Measurements from ENCODE around the gene IGSF21.

The IGSF21 gene

GRCh38 chr1:18329469-18330253, 222.1 kb downstream of the IGSF21 start:
- DNase-seq (ENCODE audit: low spot score), result no peak

DNA sequence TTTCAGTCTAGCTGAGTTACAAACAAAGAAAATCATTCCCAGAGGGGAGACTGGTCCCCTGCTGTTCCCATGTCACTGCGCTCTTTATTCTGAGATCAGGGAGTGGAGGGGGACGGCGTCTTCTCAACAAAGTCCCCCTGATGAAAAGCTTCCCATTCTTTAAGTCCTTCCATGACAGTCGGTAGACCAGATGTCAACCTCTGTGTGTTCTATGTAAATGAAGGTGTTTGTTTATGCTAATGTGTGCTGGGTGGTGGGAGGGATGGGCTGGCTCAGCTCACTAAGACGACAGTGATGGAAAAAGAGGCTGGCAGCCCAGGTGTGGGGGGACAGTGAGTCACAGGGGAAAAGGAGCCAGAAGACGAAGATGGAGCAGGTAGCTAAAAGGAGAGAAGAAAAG, 225.0 kb downstream of the IGSF21 start:
- DNase-seq (ENCODE audit: low spot score), result no peak

DNA sequence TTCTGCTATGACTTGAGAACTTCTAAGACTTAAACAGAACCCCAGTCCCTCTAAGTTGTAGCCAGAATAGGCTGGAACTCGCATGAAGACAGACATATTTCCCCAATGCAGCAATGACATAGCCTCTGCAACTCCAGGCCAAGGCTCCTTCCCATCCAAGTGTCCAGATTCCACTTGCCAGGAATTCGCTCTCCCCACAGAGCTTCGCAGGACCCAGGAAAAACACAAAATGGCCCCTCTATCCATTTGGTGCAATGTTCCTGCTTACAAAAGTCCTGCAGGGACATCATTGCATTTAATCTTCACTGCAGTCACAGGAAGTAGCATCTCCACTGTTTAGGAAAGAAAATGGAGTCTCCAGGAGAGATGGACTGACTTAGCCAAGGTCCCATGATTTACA, 225.6 kb downstream of the IGSF21 start:
- DNase-seq (ENCODE audit: low spot score), result no peak

GRCh38 chr1:18336801-18337200, 229.2 kb downstream of the IGSF21 start:
- no peak for DNase-seq (ENCODE audit: low spot score)

- no peak for DNase-seq (ENCODE audit: low spot score)
These were observed 230.2 kb downstream of the IGSF21 start for GRCh38 chr1:18337757-18338156.

GRCh38 chr1:18339161-18339560, 231.6 kb downstream of the IGSF21 start:
- peak; percentile 28 for DNase-seq (ENCODE audit: low spot score)

DNA sequence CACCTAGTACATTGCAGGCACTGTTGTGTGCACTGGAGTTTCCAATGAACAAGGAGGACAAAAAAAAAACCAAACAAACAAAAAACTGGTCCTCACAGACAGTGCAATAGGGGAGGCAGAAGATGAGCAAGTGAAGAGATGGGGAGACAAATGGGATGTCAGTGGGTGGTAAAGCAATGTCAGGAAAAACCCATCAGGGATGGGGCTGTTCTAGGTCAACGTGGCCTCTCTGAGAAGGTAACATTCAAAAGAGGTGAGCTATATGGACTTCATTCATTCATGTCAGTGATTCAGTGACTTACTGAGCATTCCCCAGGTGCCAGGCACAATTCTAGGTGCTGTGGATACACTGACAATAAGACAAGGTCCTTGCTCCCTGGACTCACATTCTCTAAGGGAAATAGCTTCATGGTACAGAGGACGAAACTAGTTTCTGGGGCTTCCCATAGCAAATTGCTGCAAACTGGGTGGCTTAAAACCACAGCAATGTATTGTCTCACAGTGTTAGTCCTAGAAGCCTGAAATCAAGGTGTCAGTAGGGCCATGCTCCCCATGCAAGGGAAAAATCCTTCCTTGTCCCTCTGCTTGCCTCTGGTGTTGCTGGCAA, 232.7 kb downstream of the IGSF21 start:
- DNase-seq (ENCODE audit: low spot score), result no peak

DNA sequence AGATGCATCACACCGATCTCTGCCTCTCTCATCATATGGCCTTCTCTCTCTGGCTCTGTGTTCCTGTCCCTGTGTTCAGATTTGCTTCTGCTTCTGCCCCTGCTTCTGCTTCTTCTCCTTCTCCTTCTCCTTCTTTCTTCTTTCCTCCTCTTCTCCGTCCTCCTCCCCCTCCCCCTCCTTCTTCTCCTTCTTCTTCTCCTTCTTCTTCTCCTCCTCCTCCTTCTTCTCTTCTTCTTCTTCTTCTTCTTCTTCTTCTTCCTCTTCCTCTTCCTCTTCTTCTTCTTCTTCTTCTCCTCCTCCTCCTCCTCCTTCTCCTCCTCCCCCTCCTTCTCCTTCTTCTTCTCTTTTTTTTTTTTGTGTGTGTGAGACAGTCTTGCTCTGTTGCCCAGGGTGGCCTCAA, 233.2 kb downstream of the IGSF21 start:
- DNase-seq (ENCODE audit: low spot score), result no peak

GRCh38 chr1:18341291-18342069, 233.9 kb downstream of the IGSF21 start:
- no peak for DNase-seq (ENCODE audit: low spot score)

DNA sequence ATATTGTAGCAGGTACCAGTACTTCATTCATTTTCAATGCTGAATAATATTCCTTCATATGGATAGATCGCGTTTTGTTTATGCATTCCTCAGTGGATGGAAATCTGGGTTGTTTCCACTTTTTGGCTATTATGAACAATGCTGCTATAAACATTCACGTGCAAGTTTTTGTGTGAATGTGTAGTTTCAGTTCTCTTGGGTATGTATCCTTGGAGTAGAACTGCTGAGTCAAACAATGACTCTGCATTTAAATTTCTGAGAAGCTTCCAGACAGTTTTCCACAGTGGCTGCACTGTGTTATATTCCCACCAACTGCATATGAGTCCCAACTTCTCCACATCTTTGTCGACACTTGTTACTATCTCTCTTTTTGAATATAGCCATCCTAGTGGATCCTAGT, 235.1 kb downstream of the IGSF21 start:
- DNase-seq (ENCODE audit: low spot score), result no peak

- DNase-seq (ENCODE audit: low spot score), result no peak
These were observed 236.0 kb downstream of the IGSF21 start for GRCh38 chr1:18343581-18343980.

GRCh38 chr1:18344755-18345154, 237.2 kb downstream of the IGSF21 start:
- DNase-seq (ENCODE audit: low spot score), result no peak

DNA sequence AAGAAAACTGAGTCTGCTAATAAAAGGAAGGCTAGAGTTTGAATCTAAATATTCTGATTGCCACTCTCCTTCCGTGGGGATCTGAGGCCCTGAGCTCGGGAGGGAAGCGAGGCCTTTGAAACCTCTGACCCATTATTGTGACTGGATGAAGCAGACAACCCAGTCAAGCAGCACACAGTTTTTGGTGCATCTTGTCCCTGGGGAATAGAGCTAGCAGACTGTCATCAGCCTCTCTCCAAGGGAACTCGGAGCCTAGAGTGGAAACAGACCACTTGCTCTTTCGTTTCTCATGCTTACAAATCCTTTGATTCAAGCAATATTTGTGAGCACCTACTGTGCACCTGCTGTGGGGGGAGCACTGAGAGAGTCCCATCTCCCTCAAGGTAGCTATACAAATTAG, 240.0 kb downstream of the IGSF21 start:
- DNase-seq (ENCODE audit: low spot score), result no peak

DNA sequence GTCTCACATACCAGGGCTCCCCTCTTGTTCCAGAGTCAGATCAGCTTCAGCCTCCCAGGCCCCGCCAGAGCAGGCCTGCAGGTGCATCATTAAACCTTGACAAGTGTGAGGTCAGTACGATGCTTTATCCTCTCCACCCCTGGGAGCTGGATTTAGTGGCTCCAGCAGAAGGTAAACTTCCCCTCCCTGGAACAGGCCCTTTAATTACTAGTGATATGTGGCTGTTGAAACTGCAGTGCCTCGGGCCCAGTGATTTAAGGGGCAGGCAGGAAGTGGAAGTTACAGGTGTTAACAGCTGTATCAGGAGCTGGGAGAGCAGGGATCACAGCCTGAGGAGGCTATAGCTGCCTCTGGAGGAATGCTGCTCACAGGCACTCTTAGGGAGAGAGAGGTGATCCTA, 240.8 kb downstream of the IGSF21 start:
- DNase-seq (ENCODE audit: low spot score), result no peak

DNA sequence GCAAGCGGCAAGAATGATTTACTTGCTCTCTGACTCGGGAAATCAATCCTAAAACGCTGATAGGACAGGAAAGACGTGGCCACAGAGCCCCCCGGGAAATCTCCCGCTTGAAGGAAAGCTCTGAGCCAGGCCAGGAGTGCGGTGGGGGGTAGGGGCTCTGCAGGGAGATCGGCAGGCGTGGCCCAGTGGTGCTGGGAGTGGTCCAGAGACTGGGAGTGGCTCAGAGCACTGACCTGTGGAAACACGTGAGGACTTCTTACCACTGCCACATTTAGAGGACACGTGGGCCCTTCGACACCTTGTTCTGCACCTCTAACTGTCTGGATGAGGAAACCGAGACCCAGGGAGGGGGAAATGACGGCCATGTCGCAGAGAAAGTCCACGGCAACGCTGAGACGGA, 243.1 kb downstream of the IGSF21 start:
- no peak for DNase-seq (ENCODE audit: low spot score)

DNA sequence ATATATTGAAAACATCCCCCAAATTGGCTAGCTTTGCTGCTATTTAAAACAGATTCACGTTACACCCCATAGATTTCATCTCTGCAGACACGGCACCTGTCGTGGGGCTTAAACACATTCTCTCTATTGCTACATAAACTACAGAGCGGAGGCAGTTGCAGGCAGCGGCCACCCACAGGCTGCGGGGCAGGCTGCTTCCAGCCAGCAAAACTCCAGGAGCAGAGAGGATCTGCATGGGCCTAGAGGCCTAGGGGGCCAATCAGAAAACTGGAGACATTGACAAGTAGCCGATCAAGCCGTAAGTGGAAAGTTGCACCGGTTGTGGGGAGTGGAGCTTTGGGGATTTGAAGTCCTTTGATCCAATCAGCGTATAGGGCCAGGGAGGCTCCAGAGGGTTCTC, 244.1 kb downstream of the IGSF21 start:
- DNase-seq (ENCODE audit: low spot score), result no peak

- no peak for DNase-seq (ENCODE audit: low spot score)
These were observed 245.2 kb downstream of the IGSF21 start for GRCh38 chr1:18352636-18353265.

- no peak for DNase-seq (ENCODE audit: low spot score)
These were observed 245.9 kb downstream of the IGSF21 start for GRCh38 chr1:18353528-18353927.

DNA sequence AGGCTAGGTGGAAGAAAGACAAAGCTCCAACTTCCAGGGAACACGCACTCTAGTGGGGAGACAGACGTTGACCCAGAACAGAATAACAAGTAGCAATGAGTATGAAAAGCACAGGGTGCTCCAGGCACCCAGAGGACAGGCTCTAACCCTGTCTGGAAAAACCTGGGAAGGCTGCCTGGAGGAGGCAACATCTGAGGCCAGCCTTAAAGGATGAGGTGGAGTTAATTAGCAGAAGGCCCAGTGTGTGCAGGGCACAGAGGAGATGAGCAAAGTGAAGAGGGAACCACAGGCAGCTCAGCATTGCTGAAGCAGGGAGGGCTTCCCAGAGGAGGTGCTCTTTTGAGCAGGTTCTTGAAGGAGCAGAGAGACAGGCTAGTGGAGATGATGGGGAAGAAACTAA, 246.4 kb downstream of the IGSF21 start:
- no peak for DNase-seq (ENCODE audit: low spot score)

DNA sequence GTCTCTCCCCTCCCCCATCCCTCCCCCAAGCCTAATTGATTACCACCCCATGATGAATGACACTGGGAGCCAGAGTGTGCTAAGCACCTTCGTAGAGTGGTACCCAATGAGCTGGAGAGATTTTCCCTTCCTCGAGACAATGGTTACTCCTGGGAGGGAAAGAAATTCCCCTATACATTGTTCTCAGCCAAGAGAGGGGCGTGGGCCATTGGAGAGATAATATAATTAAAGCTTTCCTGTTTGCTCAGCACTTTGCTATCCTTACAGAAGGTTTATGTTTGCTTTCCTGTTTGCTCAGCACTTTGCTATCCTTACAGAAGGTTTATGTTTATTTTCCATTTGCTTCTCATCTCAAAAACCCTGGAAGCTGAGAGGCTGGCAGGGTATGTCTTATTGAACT, 247.0 kb downstream of the IGSF21 start:
- no peak for DNase-seq (ENCODE audit: low spot score)

DNA sequence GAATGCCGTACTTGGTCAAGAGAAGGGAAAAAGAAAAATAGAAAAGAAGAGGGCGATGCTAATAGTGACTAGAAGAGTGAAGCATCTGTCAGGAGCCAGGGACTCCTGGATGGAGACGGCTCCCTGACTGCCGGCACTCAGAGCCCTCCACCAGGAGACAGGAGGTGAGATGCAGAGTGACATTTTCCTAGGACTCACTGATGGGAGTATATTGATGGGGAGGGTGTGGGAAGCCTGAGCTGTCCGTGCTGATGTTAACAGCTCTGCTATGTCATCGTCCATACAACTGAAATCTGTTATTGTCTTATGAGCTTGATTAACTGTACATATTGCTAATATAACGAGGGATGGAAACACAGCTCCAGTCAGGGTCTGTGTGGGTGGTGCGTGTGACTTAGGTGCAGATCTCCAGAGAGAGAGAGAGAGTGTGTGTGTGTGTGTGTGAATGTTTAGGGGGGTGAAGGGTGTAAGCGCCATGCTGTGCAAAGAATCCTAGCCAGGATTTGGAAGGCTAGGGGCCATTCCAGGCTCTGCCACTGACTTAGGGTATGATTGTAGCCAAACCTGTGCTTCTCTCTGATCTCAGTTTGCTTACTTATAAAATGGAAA, 250.1 kb downstream of the IGSF21 start:
- DNase-seq (ENCODE audit: low spot score), result no peak

- no peak for DNase-seq (ENCODE audit: low spot score)
These were observed 251.0 kb downstream of the IGSF21 start for GRCh38 chr1:18358600-18358999.

Measured in SW480 (cell line).